ENCODE measurements around the gene NTPCR. TPM values are rescaled to one million over a fixed set of nuclear protein-coding genes. Genes with fewer than 3 reads are reported as not detected.

NTPCR gene
- total RNA-seq, 1 donor from 2014 or later, result 31.0 TPM

DNA sequence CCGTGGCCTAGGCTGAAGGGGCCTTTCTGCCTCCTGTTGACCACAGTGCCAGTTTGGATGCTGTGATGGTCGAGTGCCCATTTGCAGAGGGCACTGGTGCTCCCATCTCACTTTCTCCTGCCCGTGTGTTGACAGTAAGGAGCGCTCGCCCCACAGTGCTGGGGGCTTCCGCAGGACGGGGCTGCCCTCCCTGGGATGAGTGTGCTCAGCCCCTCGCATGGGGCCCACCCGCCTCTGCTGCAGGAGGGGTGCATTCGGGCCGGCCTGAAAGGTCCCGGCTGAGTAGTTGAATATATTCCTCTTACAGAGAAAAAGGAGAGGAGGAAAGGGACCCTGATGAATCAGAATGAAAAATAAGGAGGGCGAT is 37.3 kb downstream of the NTPCR start:
- no peak overlapping the region for H3K4me3 ChIP-seq (ENCODE audit: low read depth, low read length)
- TF ChIP-seq, protein P1, sequence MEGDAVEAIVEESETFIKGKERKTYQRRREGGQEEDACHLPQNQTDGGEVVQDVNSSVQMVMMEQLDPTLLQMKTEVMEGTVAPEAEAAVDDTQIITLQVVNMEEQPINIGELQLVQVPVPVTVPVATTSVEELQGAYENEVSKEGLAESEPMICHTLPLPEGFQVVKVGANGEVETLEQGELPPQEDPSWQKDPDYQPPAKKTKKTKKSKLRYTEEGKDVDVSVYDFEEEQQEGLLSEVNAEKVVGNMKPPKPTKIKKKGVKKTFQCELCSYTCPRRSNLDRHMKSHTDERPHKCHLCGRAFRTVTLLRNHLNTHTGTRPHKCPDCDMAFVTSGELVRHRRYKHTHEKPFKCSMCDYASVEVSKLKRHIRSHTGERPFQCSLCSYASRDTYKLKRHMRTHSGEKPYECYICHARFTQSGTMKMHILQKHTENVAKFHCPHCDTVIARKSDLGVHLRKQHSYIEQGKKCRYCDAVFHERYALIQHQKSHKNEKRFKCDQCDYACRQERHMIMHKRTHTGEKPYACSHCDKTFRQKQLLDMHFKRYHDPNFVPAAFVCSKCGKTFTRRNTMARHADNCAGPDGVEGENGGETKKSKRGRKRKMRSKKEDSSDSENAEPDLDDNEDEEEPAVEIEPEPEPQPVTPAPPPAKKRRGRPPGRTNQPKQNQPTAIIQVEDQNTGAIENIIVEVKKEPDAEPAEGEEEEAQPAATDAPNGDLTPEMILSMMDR (conservative IDR thresholded peaks at IDR 0.05; ENCODE audit: low read depth, low read length), result no peak
- DNase-seq (ENCODE audit: low read depth), result no peak

DNA sequence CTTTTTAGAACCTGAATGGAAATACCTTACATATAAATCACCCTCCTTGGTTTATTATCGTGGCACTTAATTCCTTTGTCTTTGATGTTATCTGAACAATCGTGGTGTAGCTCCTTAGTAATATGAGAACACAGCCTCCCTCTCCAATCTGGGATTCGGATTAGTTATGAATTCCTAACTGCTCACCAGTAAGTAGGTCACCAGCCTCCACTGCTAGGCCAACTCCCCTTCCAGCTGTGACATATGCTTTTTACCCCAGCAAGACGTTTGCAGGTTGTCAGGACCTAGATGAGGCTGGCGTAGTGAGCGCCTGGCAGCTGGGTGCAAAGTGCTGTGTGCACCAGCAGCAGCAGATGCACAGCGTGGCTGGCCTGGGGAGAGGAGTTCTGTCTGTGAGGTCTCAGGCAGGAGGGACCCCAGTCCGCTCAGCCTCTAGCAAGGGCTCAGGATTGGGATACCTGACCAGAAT is 38.2 kb downstream of the NTPCR start:
- TF ChIP-seq, protein P1 (conservative IDR thresholded peaks at IDR 0.05; ENCODE audit: low read depth, low read length), result no peak
- no peak overlapping the region for H3K4me3 ChIP-seq (ENCODE audit: low read depth, low read length)
- no peak for DNase-seq (ENCODE audit: low read depth)

GRCh38 chr1:232990176-232991128 is 40.0 kb downstream of the NTPCR start:
- TF ChIP-seq, protein P1 (conservative IDR thresholded peaks at IDR 0.05; ENCODE audit: low read depth, low read length), result no peak
- no peak overlapping the region for H3K4me3 ChIP-seq (ENCODE audit: low read depth, low read length)
- DNase-seq (ENCODE audit: low read depth), result no peak

GRCh38 chr1:232991238-232991637 is 40.8 kb downstream of the NTPCR start:
- TF ChIP-seq, protein P1 (conservative IDR thresholded peaks at IDR 0.05; ENCODE audit: low read depth, low read length), result no peak
- no peak for DNase-seq (ENCODE audit: low read depth)
- no peak overlapping the region for H3K4me3 ChIP-seq (ENCODE audit: low read depth, low read length)

DNA sequence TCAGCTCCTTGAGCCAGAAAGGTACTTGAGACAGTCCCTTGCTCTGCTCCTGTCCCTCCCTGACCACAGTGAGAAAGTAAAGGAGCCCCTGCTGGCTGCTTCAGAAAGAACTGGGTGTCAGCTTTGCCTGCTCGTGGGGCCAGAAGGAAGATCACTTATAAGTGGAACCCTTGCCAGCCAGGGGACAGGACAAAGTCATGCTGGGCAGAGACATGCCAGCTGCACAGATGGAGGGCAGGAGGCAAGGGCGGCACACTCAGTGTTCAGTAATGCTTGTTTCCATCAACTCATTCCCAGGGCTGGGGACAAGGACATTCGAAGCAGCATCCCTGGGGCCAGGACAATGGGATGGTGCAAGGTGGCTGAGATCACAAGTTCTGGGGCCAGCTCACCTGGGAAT is 41.8 kb downstream of the NTPCR start:
- DNase-seq (ENCODE audit: low read depth), result no peak
- no peak overlapping the region for H3K4me3 ChIP-seq (ENCODE audit: low read depth, low read length)
- TF ChIP-seq, protein P1 (conservative IDR thresholded peaks at IDR 0.05; ENCODE audit: low read depth, low read length), result no peak

DNA sequence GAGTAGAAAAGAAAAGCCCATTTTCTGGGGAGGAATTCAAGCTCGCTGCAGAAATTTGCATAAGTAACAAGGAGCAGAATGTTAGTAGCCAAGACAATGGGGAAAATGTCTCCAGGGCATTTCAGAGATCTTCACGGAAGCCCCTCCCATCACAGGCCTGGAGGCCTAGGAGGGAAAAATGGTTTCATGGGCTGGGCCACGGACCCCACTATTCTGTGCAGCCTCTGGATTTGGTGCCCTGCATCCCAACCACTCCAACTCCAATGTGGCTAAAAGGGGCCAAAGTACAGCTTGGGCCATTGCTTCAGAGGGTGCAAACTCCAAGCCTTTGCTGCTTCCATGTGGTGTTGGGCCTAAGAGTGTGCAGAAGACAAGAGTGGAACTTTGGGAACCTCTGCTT is 43.1 kb downstream of the NTPCR start:
- H3K4me3 ChIP-seq (ENCODE audit: low read depth, low read length), result no peak overlapping the region
- TF ChIP-seq, protein P1 (conservative IDR thresholded peaks at IDR 0.05; ENCODE audit: low read depth, low read length), result no peak
- DNase-seq (ENCODE audit: low read depth), result no peak

Measured in epithelial cell of proximal tubule (primary cell).